ENCODE results near the gene PTPN7.
"Not testable (repeated sequence)": the region's sequence is repeated elsewhere in the genome, so short reads cannot be mapped to it uniquely, and the experiment has no call there.

Gene PTPN7

GRCh38 chr1:202171292-202172014, 11.1 kb upstream of the PTPN7 start:
- no peak for DNase-seq
- H3K27me3 ChIP-seq (ENCODE audit: insufficient read depth, low read depth, severe bottlenecking), result no peaks in the 10 kb centered on the region
- H3K27ac ChIP-seq, result no peak overlapping the region
- no peak overlapping the region for H3K4me3 ChIP-seq (ENCODE audit: low read depth, low read length)
- no peak for TF ChIP-seq CTCF (IDR thresholded peaks at IDR 0.05; ENCODE audit: low read depth, low read length)
- H3K9me3 ChIP-seq (ENCODE audit: severe bottlenecking), result no peaks in the 10 kb centered on the region
- H3K36me3 ChIP-seq, result no peaks in the 10 kb centered on the region

- H3K27me3 ChIP-seq (ENCODE audit: insufficient read depth, low read depth, severe bottlenecking), result no peaks in the 10 kb centered on the region
Measured at GRCh38 chr1:202170726-202171125, 10.3 kb upstream of the PTPN7 start.

GRCh38 chr1:202168861-202169260, 8.5 kb upstream of the PTPN7 start:
- Histone ChIP-seq H3K36me3 (no peaks in the 10 kb centered on the region), H3K9me3 (ENCODE audit: severe bottlenecking) (no peaks in the 10 kb centered on the region), H3K4me3 (ENCODE audit: low read depth, low read length) (no peak overlapping the region), H3K27ac (peak overlapping the region; percentile 1; the same call in 1 of the 2 replicates), H3K27me3 (ENCODE audit: insufficient read depth, low read depth, severe bottlenecking) (no peaks in the 10 kb centered on the region)
- TF ChIP-seq CTCF (IDR thresholded peaks at IDR 0.05; ENCODE audit: low read depth, low read length), result no peak
- no peak for DNase-seq

More at GRCh38 chr1:202170726-202171125, 10.3 kb upstream of the PTPN7 start:
- peak; percentile 35 for TF ChIP-seq CTCF (IDR thresholded peaks at IDR 0.05; ENCODE audit: low read depth, low read length)
- Histone ChIP-seq H3K4me3 (ENCODE audit: low read depth, low read length) (no peak overlapping the region), H3K36me3 (no peaks in the 10 kb centered on the region), H3K27ac (no peak overlapping the region), H3K9me3 (ENCODE audit: severe bottlenecking) (no peaks in the 10 kb centered on the region)
- no peak for DNase-seq

- peak; percentile 79 for DNase-seq
- Histone ChIP-seq H3K27me3 (ENCODE audit: insufficient read depth, low read depth, severe bottlenecking) (no peaks in the 10 kb centered on the region), H3K27ac (no peak overlapping the region; the same call in 1 of the 2 replicates), H3K4me3 (ENCODE audit: low read depth, low read length) (no peak overlapping the region), H3K9me3 (ENCODE audit: severe bottlenecking) (no peaks in the 10 kb centered on the region), H3K36me3 (no peaks in the 10 kb centered on the region)
- no peak for TF ChIP-seq CTCF (IDR thresholded peaks at IDR 0.05; ENCODE audit: low read depth, low read length)
Measured at GRCh38 chr1:202167708-202168415, 7.5 kb upstream of the PTPN7 start.

- H3K27me3 ChIP-seq (ENCODE audit: insufficient read depth, low read depth, severe bottlenecking); H3K4me3 ChIP-seq (ENCODE audit: low read depth, low read length); H3K27ac ChIP-seq; H3K9me3 ChIP-seq (ENCODE audit: severe bottlenecking); H3K36me3 ChIP-seq; DNase-seq: not testable (repeated sequence)
Measured at GRCh38 chr1:202167054-202167453, 6.7 kb upstream of the PTPN7 start.

- TF ChIP-seq CTCF (IDR thresholded peaks at IDR 0.05; ENCODE audit: low read depth, low read length), result no peak
- H3K27me3 ChIP-seq (ENCODE audit: insufficient read depth, low read depth, severe bottlenecking), result no peaks in the 10 kb centered on the region
- no peak overlapping the region for H3K4me3 ChIP-seq (ENCODE audit: low read depth, low read length)
- H3K9me3 ChIP-seq (ENCODE audit: severe bottlenecking), result no peaks in the 10 kb centered on the region
- peak overlapping the region; percentile 5 for H3K27ac ChIP-seq
- H3K36me3 ChIP-seq, result no peaks in the 10 kb centered on the region
- DNase-seq, result no peak
Measured at GRCh38 chr1:202165942-202166843, 5.8 kb upstream of the PTPN7 start.

Measured in WERI-Rb-1 (cell line).